ENCODE measurements around the gene RTN4RL2.

The RTN4RL2 gene

DNA sequence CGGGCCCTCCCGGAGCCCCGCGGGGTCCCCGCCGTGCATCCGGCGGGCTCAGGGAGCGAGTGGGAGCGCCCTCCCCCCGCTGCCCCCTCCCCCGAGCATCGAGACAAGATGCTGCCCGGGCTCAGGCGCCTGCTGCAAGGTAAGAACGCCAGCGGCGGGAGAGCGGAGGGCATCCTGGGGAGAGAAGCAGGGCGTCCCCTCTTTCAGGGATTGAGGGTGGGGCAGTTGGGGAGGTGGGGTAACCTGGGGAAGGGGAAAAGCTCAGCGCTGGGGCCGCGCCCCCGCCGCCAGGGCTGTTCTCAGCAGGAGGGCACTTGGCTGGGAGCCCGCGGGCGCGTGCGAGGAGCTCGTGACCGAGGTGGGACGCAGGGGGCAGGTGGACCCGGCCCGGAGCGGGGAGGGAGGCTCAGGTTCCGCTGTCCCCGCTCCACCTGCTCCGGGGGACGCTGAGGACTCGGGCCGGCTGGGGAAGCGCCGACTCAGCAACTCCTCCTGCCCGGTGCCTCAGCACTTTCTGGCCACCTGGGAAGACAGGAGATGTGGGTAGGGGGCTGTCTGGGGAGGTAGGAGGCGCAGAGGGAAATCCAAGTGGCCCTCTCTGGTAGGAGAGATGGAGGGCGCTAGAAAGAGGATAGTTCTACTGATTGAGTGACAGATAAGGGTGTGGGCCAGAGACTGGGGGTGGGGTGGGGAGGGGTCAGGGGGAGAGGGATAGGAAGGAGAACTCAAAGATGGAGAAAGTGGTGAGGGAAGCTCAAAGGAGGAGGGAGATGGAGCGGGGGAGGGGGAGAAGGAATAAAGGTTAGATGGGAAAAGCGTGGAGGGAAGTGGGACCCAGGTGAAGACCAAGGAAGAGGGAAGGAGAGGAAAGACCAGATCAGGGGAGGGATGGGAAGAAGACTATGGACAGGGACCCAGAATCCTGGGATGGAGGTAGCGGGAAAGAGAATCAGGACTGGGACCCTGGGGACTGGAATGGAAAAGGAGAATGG lies 726 bp downstream of the RTN4RL2 start:
- H4K20me1 ChIP-seq (ENCODE audit: control insufficient read depth, insufficient read depth, low read depth, low read length), result no peaks in the 10 kb centered on the region
- no peaks in the 10 kb centered on the region for H3K79me2 ChIP-seq (ENCODE audit: control insufficient read depth, low read length)
- H3K4me3 ChIP-seq (ENCODE audit: low read length), result peak overlapping the region; percentile 63
- no peaks in the 10 kb centered on the region for H3K9me3 ChIP-seq (ENCODE audit: control insufficient read depth, insufficient read depth, low read length)
- peaks cover 48% of the 10 kb centered on the region for H3K27me3 ChIP-seq (ENCODE audit: control insufficient read depth, low read length)
- peaks cover 25% of the 10 kb centered on the region for H3K4me1 ChIP-seq (ENCODE audit: control insufficient read depth, low read length)
- H3K4me2 ChIP-seq (ENCODE audit: low read length), result peak overlapping the region; percentile 80
- H3F3A ChIP-seq (ENCODE audit: control insufficient read depth, insufficient read depth), result no peaks in the 10 kb centered on the region
- H3K36me3 ChIP-seq (ENCODE audit: control insufficient read depth, low read length), result no peaks in the 10 kb centered on the region
- TF ChIP-seq CTCF (IDR thresholded peaks at IDR 0.05; ENCODE audit: low read depth, low read length, poor library complexity, severe bottlenecking) (no peak), EZH2phosphoT487 (IDR thresholded peaks at IDR 0.05; ENCODE audit: borderline replicate concordance, low read length) (peak; percentile 63; the same call in 1 of the 2 replicates)
- no peaks in the 10 kb centered on the region for H3K9me2 ChIP-seq (replicated peaks; ENCODE audit: control insufficient read depth, low read length)
- H3K27ac ChIP-seq (ENCODE audit: low read depth, low read length), result no peak overlapping the region

DNA sequence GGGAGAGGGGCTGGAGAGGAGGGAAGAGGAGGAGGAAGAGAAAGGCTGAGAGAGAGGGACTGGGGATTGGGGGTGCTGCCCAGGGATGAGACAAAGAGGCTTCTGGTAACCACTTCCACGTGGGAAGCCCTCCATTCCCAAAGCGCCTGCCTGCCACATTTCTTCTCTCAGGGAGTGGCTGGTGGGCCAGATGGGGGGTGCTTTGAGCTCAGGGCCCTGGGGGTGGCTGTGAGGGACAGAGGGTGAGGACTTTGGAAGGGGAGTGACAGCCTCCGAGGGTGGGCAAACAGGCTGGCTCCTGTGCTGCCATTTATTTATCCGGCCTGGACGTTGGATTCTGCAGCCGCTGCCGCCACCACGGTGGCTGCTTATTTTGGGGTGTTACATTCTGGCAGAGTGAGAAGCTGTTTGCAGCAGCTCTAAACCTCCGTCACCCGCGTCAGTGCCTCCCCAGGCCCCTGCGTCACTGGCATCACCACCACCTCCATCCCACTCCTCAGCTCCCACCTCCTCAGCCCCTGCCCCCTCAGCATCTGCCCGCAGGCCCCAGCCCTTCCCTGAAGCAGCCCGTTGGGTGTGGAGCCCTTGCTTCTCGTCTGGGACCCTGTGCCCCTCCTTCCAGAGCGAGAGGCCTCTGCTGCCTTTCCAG lies 1.6 kb downstream of the RTN4RL2 start:
- TF ChIP-seq EZH2phosphoT487 (IDR thresholded peaks at IDR 0.05; ENCODE audit: borderline replicate concordance, low read length) (no peak), CTCF (IDR thresholded peaks at IDR 0.05; ENCODE audit: low read depth, low read length, poor library complexity, severe bottlenecking) (no peak)
- H3K9me2 ChIP-seq (replicated peaks; ENCODE audit: control insufficient read depth, low read length), result no peaks in the 10 kb centered on the region
- H3K27ac ChIP-seq (ENCODE audit: low read depth, low read length), result no peak overlapping the region
- H3K4me1 ChIP-seq (ENCODE audit: control insufficient read depth, low read length), result peaks cover 25% of the 10 kb centered on the region
- no peaks in the 10 kb centered on the region for H3K9me3 ChIP-seq (ENCODE audit: control insufficient read depth, insufficient read depth, low read length)
- no peaks in the 10 kb centered on the region for H3F3A ChIP-seq (ENCODE audit: control insufficient read depth, insufficient read depth)
- H4K20me1 ChIP-seq (ENCODE audit: control insufficient read depth, insufficient read depth, low read depth, low read length), result no peaks in the 10 kb centered on the region
- H3K4me2 ChIP-seq (ENCODE audit: low read length), result no peak overlapping the region
- peaks cover 48% of the 10 kb centered on the region for H3K27me3 ChIP-seq (ENCODE audit: control insufficient read depth, low read length)
- no peak overlapping the region for H3K4me3 ChIP-seq (ENCODE audit: low read length)
- H3K36me3 ChIP-seq (ENCODE audit: control insufficient read depth, low read length), result no peaks in the 10 kb centered on the region
- no peaks in the 10 kb centered on the region for H3K79me2 ChIP-seq (ENCODE audit: control insufficient read depth, low read length)

- no peaks in the 10 kb centered on the region for H3K9me2 ChIP-seq (replicated peaks; ENCODE audit: control insufficient read depth, low read length)
- no peaks in the 10 kb centered on the region for H4K20me1 ChIP-seq (ENCODE audit: control insufficient read depth, insufficient read depth, low read depth, low read length)
- TF ChIP-seq CTCF (IDR thresholded peaks at IDR 0.05; ENCODE audit: low read depth, low read length, poor library complexity, severe bottlenecking) (no peak), EZH2phosphoT487 (IDR thresholded peaks at IDR 0.05; ENCODE audit: borderline replicate concordance, low read length) (no peak)
- no peaks in the 10 kb centered on the region for H3K79me2 ChIP-seq (ENCODE audit: control insufficient read depth, low read length)
- peaks cover 46% of the 10 kb centered on the region for H3K27me3 ChIP-seq (ENCODE audit: control insufficient read depth, low read length)
- no peak overlapping the region for H3K4me3 ChIP-seq (ENCODE audit: low read length)
- H3K9me3 ChIP-seq (ENCODE audit: control insufficient read depth, insufficient read depth, low read length), result no peaks in the 10 kb centered on the region
- H3K4me2 ChIP-seq (ENCODE audit: low read length), result no peak overlapping the region
- no peak overlapping the region for H3K27ac ChIP-seq (ENCODE audit: low read depth, low read length)
- H3K36me3 ChIP-seq (ENCODE audit: control insufficient read depth, low read length), result no peaks in the 10 kb centered on the region
- H3F3A ChIP-seq (ENCODE audit: control insufficient read depth, insufficient read depth), result no peaks in the 10 kb centered on the region
- peaks cover 23% of the 10 kb centered on the region for H3K4me1 ChIP-seq (ENCODE audit: control insufficient read depth, low read length)
Measured at GRCh38 chr11:57462597-57462996, 2.3 kb downstream of the RTN4RL2 start.

Data from DOHH2 (cell line).